ENCODE measurements around the gene PFKFB4.

PFKFB4 gene

GRCh38 chr3:48581621-48582481 is 25.2 kb upstream of the PFKFB4 start:
- no peaks in the 10 kb centered on the region for H3K27me3 ChIP-seq (ENCODE audit: insufficient read depth, insufficient read length)
- H3K9ac ChIP-seq (ENCODE audit: insufficient read length, low read depth): no peak overlapping the region
- DNase-seq (ENCODE audit: low read depth, low spot score): no peak
- no peaks in the 10 kb centered on the region for H3K4me1 ChIP-seq (ENCODE audit: insufficient read depth, insufficient read length)
- TF ChIP-seq YY1 (IDR thresholded peaks at IDR 0.05; ENCODE audit: insufficient read depth, insufficient read length) (no peak), SUZ12 (IDR thresholded peaks at IDR 0.05; ENCODE audit: extremely low read depth, insufficient read depth, insufficient read length) (no peak), ZNF274 (IDR thresholded peaks at IDR 0.05; ENCODE audit: low read depth, low read length) (no peak)
- H3K4me3 ChIP-seq (ENCODE audit: insufficient read length, low read depth): no peak overlapping the region
- no peaks in the 10 kb centered on the region for H3K9me3 ChIP-seq (ENCODE audit: insufficient read depth, low read length)
- peaks cover 100% of the 10 kb centered on the region for H3K36me3 ChIP-seq (ENCODE audit: insufficient read depth, insufficient read length, low read length)

DNA sequence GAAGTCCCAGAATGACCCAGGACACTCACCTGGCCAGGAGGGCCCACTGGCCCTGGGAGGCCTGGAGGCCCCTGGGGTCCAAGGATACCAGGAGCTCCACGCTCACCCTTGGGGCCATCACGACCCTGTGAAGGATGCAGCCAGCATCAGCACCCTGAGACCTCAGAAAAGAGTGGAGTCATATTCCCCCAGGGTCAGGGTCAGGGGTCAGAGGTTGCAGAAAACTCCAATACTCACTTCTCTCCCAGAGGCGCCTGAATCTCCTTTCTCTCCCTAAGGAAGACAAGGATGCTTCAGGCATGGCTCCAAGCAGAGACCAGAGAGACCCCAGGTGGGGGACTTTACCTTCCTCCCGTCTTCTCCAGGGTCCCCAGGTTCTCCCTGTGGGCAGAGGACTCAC is 20.0 kb upstream of the PFKFB4 start:
- TF ChIP-seq YY1 (IDR thresholded peaks at IDR 0.05; ENCODE audit: insufficient read depth, insufficient read length) (no peak), SUZ12 (IDR thresholded peaks at IDR 0.05; ENCODE audit: extremely low read depth, insufficient read depth, insufficient read length) (no peak), ZNF274 (IDR thresholded peaks at IDR 0.05; ENCODE audit: low read depth, low read length) (no peak)
- Histone ChIP-seq H3K9ac (ENCODE audit: insufficient read length, low read depth) (no peak overlapping the region), H3K27me3 (ENCODE audit: insufficient read depth, insufficient read length) (no peaks in the 10 kb centered on the region), H3K9me3 (ENCODE audit: insufficient read depth, low read length) (no peaks in the 10 kb centered on the region), H3K4me1 (ENCODE audit: insufficient read depth, insufficient read length) (no peaks in the 10 kb centered on the region), H3K36me3 (ENCODE audit: insufficient read depth, insufficient read length, low read length) (peaks cover 99% of the 10 kb centered on the region), H3K4me3 (ENCODE audit: insufficient read length, low read depth) (no peak overlapping the region)
- no peak for DNase-seq (ENCODE audit: low read depth, low spot score)

DNA sequence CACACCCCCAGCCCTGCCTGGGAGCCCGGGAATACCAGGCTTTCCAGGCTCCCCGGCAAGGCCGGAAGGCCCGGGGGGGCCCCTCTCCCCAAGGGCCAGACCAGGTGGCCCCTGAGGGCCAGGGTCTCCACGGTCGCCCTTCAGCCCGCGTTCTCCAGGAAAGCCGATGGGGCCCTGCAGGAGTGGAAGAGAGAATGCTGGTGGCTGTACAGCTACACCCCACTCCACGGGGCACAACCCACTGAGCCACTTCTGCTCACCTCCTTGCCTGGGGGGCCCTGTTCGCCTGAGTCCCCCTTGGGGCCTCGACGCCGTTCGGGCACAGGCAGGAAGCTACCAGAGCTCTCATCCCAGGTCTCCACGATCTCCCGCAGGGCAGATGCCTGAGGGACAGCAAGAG is 18.8 kb upstream of the PFKFB4 start:
- H3K4me1 ChIP-seq (ENCODE audit: insufficient read depth, insufficient read length): no peaks in the 10 kb centered on the region
- no peak overlapping the region for H3K4me3 ChIP-seq (ENCODE audit: insufficient read length, low read depth)
- no peaks in the 10 kb centered on the region for H3K27me3 ChIP-seq (ENCODE audit: insufficient read depth, insufficient read length)
- H3K36me3 ChIP-seq (ENCODE audit: insufficient read depth, insufficient read length, low read length): peaks cover 99% of the 10 kb centered on the region
- DNase-seq (ENCODE audit: low read depth, low spot score): no peak
- TF ChIP-seq YY1 (IDR thresholded peaks at IDR 0.05; ENCODE audit: insufficient read depth, insufficient read length) (no peak), SUZ12 (IDR thresholded peaks at IDR 0.05; ENCODE audit: extremely low read depth, insufficient read depth, insufficient read length) (no peak), ZNF274 (IDR thresholded peaks at IDR 0.05; ENCODE audit: low read depth, low read length) (no peak)
- H3K9me3 ChIP-seq (ENCODE audit: insufficient read depth, low read length): no peaks in the 10 kb centered on the region
- no peak overlapping the region for H3K9ac ChIP-seq (ENCODE audit: insufficient read length, low read depth)

DNA sequence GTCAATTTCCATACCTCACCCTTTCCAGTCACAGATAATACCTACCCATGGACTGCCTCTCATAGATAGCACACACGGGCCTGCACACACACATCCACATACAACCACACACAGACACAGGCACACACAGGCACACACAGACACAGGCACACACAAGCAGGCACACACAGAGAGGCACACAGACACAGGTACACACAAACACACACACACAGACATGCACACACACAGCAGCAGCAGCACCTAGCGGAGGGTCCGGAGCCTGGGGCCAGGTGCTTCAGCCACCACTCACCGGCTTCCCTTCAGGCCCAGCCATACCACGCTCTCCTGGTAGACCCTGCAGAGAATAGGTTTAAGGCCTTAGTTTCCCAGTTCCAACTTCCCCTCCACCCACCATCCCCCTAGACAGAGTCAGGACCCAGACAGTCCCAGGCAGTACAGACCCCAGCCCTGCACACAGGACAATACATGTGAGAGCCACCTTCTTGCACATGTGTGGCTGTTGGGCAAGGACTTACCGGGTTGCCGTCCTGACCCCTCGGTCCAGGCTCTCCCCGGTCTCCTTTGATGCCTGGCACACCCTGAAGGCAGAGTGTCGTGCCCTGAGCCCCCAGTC is 17.5 kb upstream of the PFKFB4 start:
- Histone ChIP-seq H3K4me3 (ENCODE audit: insufficient read length, low read depth) (no peak overlapping the region), H3K27me3 (ENCODE audit: insufficient read depth, insufficient read length) (no peaks in the 10 kb centered on the region)
- DNase-seq (ENCODE audit: low read depth, low spot score): no peak

GRCh38 chr3:48572517-48572916 is 15.9 kb upstream of the PFKFB4 start:
- no peaks in the 10 kb centered on the region for H3K27me3 ChIP-seq (ENCODE audit: insufficient read depth, insufficient read length)
- H3K4me3 ChIP-seq (ENCODE audit: insufficient read length, low read depth): no peak overlapping the region
- TF ChIP-seq ZNF274 (IDR thresholded peaks at IDR 0.05; ENCODE audit: low read depth, low read length): no peak
- TF ChIP-seq YY1 (IDR thresholded peaks at IDR 0.05; ENCODE audit: insufficient read depth, insufficient read length): no peak
- TF ChIP-seq SUZ12 (IDR thresholded peaks at IDR 0.05; ENCODE audit: extremely low read depth, insufficient read depth, insufficient read length): no peak
- peaks cover 98% of the 10 kb centered on the region for H3K36me3 ChIP-seq (ENCODE audit: insufficient read depth, insufficient read length, low read length)
- H3K4me1 ChIP-seq (ENCODE audit: insufficient read depth, insufficient read length): no peaks in the 10 kb centered on the region
- no peak overlapping the region for H3K9ac ChIP-seq (ENCODE audit: insufficient read length, low read depth)
- no peak for DNase-seq (ENCODE audit: low read depth, low spot score)
- H3K9me3 ChIP-seq (ENCODE audit: insufficient read depth, low read length): no peaks in the 10 kb centered on the region

More for the DNA sequence above, 17.5 kb upstream of the PFKFB4 start:
- Histone ChIP-seq H3K4me1 (ENCODE audit: insufficient read depth, insufficient read length) (no peaks in the 10 kb centered on the region), H3K9me3 (ENCODE audit: insufficient read depth, low read length) (no peaks in the 10 kb centered on the region), H3K36me3 (ENCODE audit: insufficient read depth, insufficient read length, low read length) (peaks cover 99% of the 10 kb centered on the region), H3K9ac (ENCODE audit: insufficient read length, low read depth) (no peak overlapping the region)
- TF ChIP-seq SUZ12 (IDR thresholded peaks at IDR 0.05; ENCODE audit: extremely low read depth, insufficient read depth, insufficient read length) (no peak), ZNF274 (IDR thresholded peaks at IDR 0.05; ENCODE audit: low read depth, low read length) (no peak), YY1 (IDR thresholded peaks at IDR 0.05; ENCODE audit: insufficient read depth, insufficient read length) (no peak)

GRCh38 chr3:48571938-48572337 is 15.3 kb upstream of the PFKFB4 start:
- Histone ChIP-seq H3K4me3 (ENCODE audit: insufficient read length, low read depth) (no peak overlapping the region), H3K9ac (ENCODE audit: insufficient read length, low read depth) (no peak overlapping the region), H3K27me3 (ENCODE audit: insufficient read depth, insufficient read length) (no peaks in the 10 kb centered on the region), H3K9me3 (ENCODE audit: insufficient read depth, low read length) (no peaks in the 10 kb centered on the region), H3K36me3 (ENCODE audit: insufficient read depth, insufficient read length, low read length) (peaks cover 98% of the 10 kb centered on the region), H3K4me1 (ENCODE audit: insufficient read depth, insufficient read length) (no peaks in the 10 kb centered on the region)
- no peak for DNase-seq (ENCODE audit: low read depth, low spot score)
- TF ChIP-seq YY1 (IDR thresholded peaks at IDR 0.05; ENCODE audit: insufficient read depth, insufficient read length) (no peak), SUZ12 (IDR thresholded peaks at IDR 0.05; ENCODE audit: extremely low read depth, insufficient read depth, insufficient read length) (no peak), ZNF274 (IDR thresholded peaks at IDR 0.05; ENCODE audit: low read depth, low read length) (no peak)

GRCh38 chr3:48569808-48570450 is 13.3 kb upstream of the PFKFB4 start:
- TF ChIP-seq ZNF274 (IDR thresholded peaks at IDR 0.05; ENCODE audit: low read depth, low read length) (no peak), YY1 (IDR thresholded peaks at IDR 0.05; ENCODE audit: insufficient read depth, insufficient read length) (no peak), SUZ12 (IDR thresholded peaks at IDR 0.05; ENCODE audit: extremely low read depth, insufficient read depth, insufficient read length) (no peak)
- Histone ChIP-seq H3K36me3 (ENCODE audit: insufficient read depth, insufficient read length, low read length) (peaks cover 98% of the 10 kb centered on the region), H3K27me3 (ENCODE audit: insufficient read depth, insufficient read length) (no peaks in the 10 kb centered on the region), H3K9me3 (ENCODE audit: insufficient read depth, low read length) (no peaks in the 10 kb centered on the region), H3K4me1 (ENCODE audit: insufficient read depth, insufficient read length) (peaks cover 4% of the 10 kb centered on the region), H3K9ac (ENCODE audit: insufficient read length, low read depth) (no peak overlapping the region), H3K4me3 (ENCODE audit: insufficient read length, low read depth) (no peak overlapping the region)
- DNase-seq (ENCODE audit: low read depth, low spot score): no peak

All from NT2/D1 (cell line).